Heart right ventricle (tissue), 16 donors: ENCODE results near the gene SYTL3. TPM values are rescaled to one million over a fixed set of nuclear protein-coding genes. Genes with fewer than 3 reads are reported as not detected.

ENCODE experiments used
- ATAC-seq, 8 donors: fragments of 200-7000 bp; cut with Tn5 transposase; one replicate each; pipeline ENCODE4 v1.9.1; 2020; ENCODE audit warnings: mild to moderate bottlenecking in 8 of 8, moderate library complexity in 8 of 8, moderate number of reproducible peaks in 1 of 8
- DNase-seq, 2 donors: peaks; one replicate each; pipeline ENCODE4 v3.0.0-alpha.2; 2020
- H3K27ac ChIP-seq, 10 donors: fragments of 200-600 bp; sonication (generic) in 2 of 10; one replicate each; pipeline versions ENCODE4 v1.5.0 to v1.8.0; 2020 to 2022; ENCODE audit warnings: mild to moderate bottlenecking in 3 of 10
- H3K27me3 ChIP-seq, 7 donors: fragments of 200-600 bp; one replicate each; pipeline ENCODE4 v1.8.0; 2021 to 2022; ENCODE audit warnings: mild to moderate bottlenecking in 2 of 7
- H3K36me3 ChIP-seq, 9 donors: fragments of 200-600 bp; sonication (generic) in 1 of 9; one replicate each; pipeline versions ENCODE4 v1.5.0 to v1.8.0; 2020 to 2022; ENCODE audit warnings: mild to moderate bottlenecking in 2 of 9
- H3K4me1 ChIP-seq, 9 donors: fragments of 200-600 bp; sonication (generic) in 1 of 9; one replicate each; pipeline versions ENCODE4 v1.5.0 to v1.8.0; 2020 to 2022; ENCODE audit warnings: mild to moderate bottlenecking in 4 of 9
- H3K4me3 ChIP-seq, 10 donors: fragments of 200-600 bp; sonication (generic) in 2 of 10; one replicate each; pipeline versions ENCODE4 v1.5.0 to v1.8.0; 2020 to 2022; ENCODE audit warnings: mild to moderate bottlenecking in 7 of 10, moderate library complexity in 2 of 10
- H3K9me3 ChIP-seq, 11 donors: fragments of 200-600 bp in 10 of 11; sonication (generic) in 2 of 11; one replicate each; pipeline versions ENCODE4 v1.5.0 to v1.8.0; 2013 to 2022; ENCODE audit warnings: mild to moderate bottlenecking in 2 of 11, control low read depth in 1 of 11, moderate library complexity in 1 of 11
- CTCF ChIP-seq, 9 donors: fragments of 200-600 bp; sonication (generic) in 2 of 9; IDR thresholded peaks; one replicate each; pipeline versions ENCODE4 v1.5.0 to v1.8.0; 2021 to 2022; ENCODE audit warnings: antibody characterized with exemption in 9 of 9, mild to moderate bottlenecking in 5 of 9, moderate library complexity in 1 of 9
- WGBS, 2 donors: extraction: QIAGEN DNeasy Blood & Tissue Kit; methylation state at CpG; one replicate each; pipeline ENCODE4 v1.1.7; 2013; ENCODE audit warnings: inconsistent platforms in 1 of 2; 5-methylcytosine and 5-hydroxymethylcytosine counted together
- intact Hi-C, 10 donors: fragments of 100-400 bp; cut with DNase I; formaldehyde crosslinking; loops; one replicate each; pipeline versions ENCODE4 v1.11.1 to v1.14.2; 2022
- polyA plus RNA-seq, 2 donors: library from polyadenylated mRNA; stranded (reverse); fragments of 200-250 nt; gene quantifications; one replicate each; pipeline ENCODE4 v1.2.3, GENCODE V29; 2013
- total RNA-seq, 10 donors: library from RNA; stranded (reverse); fragmentation: NEBNext Ultra II Directional in 3 of 10; extraction: Animal tissue kit (Norgen Biotek cat#: 25700) in 3 of 10; gene quantifications; one replicate each; pipeline versions ENCODE4 v1.2.1 to v1.2.4, GENCODE V29; 2021 to 2023
- donor health status: Arrhythmogenic right ventricular cardiomyopathy.
- donor health status: ischemic (EF 13 %, LVEDD 7.1; RV severe dilation, severe dysfunction).
- donor health status: healthy with polysubstance abuse.
- donor health status: DM: no; HTN: yes; CAD: no.
- donor health status: DM: no; HTN: no; CAD: no.
- donor health status: ischemic (EF 25% LVEDD 6.9; RV normal size, moderate dysfunction).
- donor health status: ischemic (EF 25% LVEDD 5.7; RV mildly dilated, moderate dysfunction).
- donor health status: healthy.
- donor health status: DM: yes; HTN: yes; CAD: no.
- donor health status: Ischemic cardiomyopathy.
- donor health status: ischemic (EF 35%, LVEDD 5.7; RV mildly dilated, moderate dysfunction).
- donor health status: nonischemic (EF 11% LVEDD 7.7; RV severe dilation, severe dysfunction).
- donor health status: DM: yes; HTN: yes; CAD: no.
- donor health status: PGD.
- donor health status: ischemic (EF 29% LVEDD 5.4; RV normal size, mild dysfunction).
- donor health status: nonischemic (EF 23%, LVEDD 6.1; RV moderate dilation, normal function).

SYTL3 gene
- total and polyA plus RNA-seq, 12 donors = 3.6 to 11.9 (median 8.1) TPM

GRCh38 chr6:158793432-158793831 lies 143.6 kb downstream of the SYTL3 start:
- peak in 8 of 9 donors; percentile 23 to 56 (median 43) for TF ChIP-seq CTCF (IDR thresholded peaks at IDR 0.05)
- no peaks in the 10 kb centered on the region for H3K27me3 ChIP-seq
- ATAC-seq = peak in 5 of 8 donors; percentile 38 to 54 (median 49)
- H3K9me3 ChIP-seq = no peaks in the 10 kb centered on the region
- H3K36me3 ChIP-seq = peaks cover 0 to 16% (median under 1%) of the 10 kb centered on the region in 9 donors
- 10 to 18% methylated on average over 1 of the region's 1 CpG for WGBS, 2 donors
- peaks cover 4 to 71% (median 40%) of the 10 kb centered on the region in 9 donors for H3K4me1 ChIP-seq
- H3K27ac ChIP-seq = no peak overlapping the region
- intact Hi-C loops = loop anchor here in 6 of 10 donors (5.0 to 10.0 kb wide), 3 partner anchors 89 to 181 kb away; no protein-coding TSS in a partner anchor
- H3K4me3 ChIP-seq = no peak overlapping the region
- no peak for DNase-seq

GRCh38 chr6:158795516-158795915 lies 145.7 kb downstream of the SYTL3 start:
- Histone ChIP-seq H3K36me3 (peaks cover 0 to 8% (median 0%) of the 10 kb centered on the region in 9 donors), H3K4me1 (peaks cover 12 to 82% (median 60%) of the 10 kb centered on the region in 9 donors), H3K9me3 (no peaks in the 10 kb centered on the region), H3K27me3 (no peaks in the 10 kb centered on the region), H3K27ac (no peak overlapping the region), H3K4me3 (no peak overlapping the region)
- WGBS, 2 donors = 83 to 89% methylated on average over 5 of the region's 5 CpGs
- DNase-seq (no peak), ATAC-seq (no peak)
- no peak for TF ChIP-seq CTCF (IDR thresholded peaks at IDR 0.05)
- intact Hi-C loops = loop anchor here in 4 of 10 donors (10.0 kb wide), 2 partner anchors 91 to 179 kb away; no protein-coding TSS in a partner anchor

- Histone ChIP-seq H3K4me1 (peaks cover 12 to 81% (median 64%) of the 10 kb centered on the region in 9 donors), H3K27me3 (no peaks in the 10 kb centered on the region), H3K27ac (peak overlapping the region in 2 of 10 donors; percentile 6 to 83), H3K4me3 (no peak overlapping the region), H3K36me3 (peaks cover 0 to 8% (median 0%) of the 10 kb centered on the region in 9 donors), H3K9me3 (no peaks in the 10 kb centered on the region)
- intact Hi-C loops = loop anchor here in 4 of 10 donors (10.0 kb wide), 2 partner anchors 92 to 178 kb away; no protein-coding TSS in a partner anchor
- ATAC-seq (no peak), DNase-seq (no peak)
- WGBS, 2 donors = 78 to 89% methylated on average over 3 of the region's 3 CpGs
- no peak for TF ChIP-seq CTCF (IDR thresholded peaks at IDR 0.05)
These were observed 146.5 kb downstream of the SYTL3 start for GRCh38 chr6:158796353-158796752.

GRCh38 chr6:158797331-158798310 lies 147.8 kb downstream of the SYTL3 start:
- Histone ChIP-seq H3K9me3 (no peaks in the 10 kb centered on the region), H3K4me3 (no peak overlapping the region), H3K27me3 (no peaks in the 10 kb centered on the region), H3K27ac (peak overlapping the region; percentile 9 to 83 (median 56)), H3K4me1 (peaks cover 12 to 82% (median 68%) of the 10 kb centered on the region in 9 donors), H3K36me3 (peaks cover 0 to 8% (median 0%) of the 10 kb centered on the region in 9 donors)
- TF ChIP-seq CTCF (IDR thresholded peaks at IDR 0.05) = no peak
- no peak for DNase-seq
- peak in 6 of 8 donors; percentile 13 to 50 (median 34) for ATAC-seq
- intact Hi-C loops = loop anchor here in 4 of 10 donors (1.0 to 10.0 kb wide), 3 partner anchors 91 to 177 kb away; no protein-coding TSS in a partner anchor
- 23 to 40% methylated on average over 3 of the region's 3 CpGs for WGBS, 2 donors
